Loucy (cell line): ENCODE results near the gene ARHGAP22.

Source experiments
- H2AFZ ChIP-seq: fragments of 200-600 bp; sonication (generic); 2 replicates; pipeline ENCODE4 v1.6.0; 2016; ENCODE audit warnings: antibody characterized with exemption, mild to moderate bottlenecking, low read length, moderate library complexity
- H3F3A ChIP-seq: fragments of 200-600 bp; 2 replicates; pipeline ENCODE4 v1.6.0; 2016; ENCODE audit warnings: antibody characterized with exemption, low read depth, mild to moderate bottlenecking
- H3K27me3 ChIP-seq: fragments of 200-600 bp; sonication (generic); 2 replicates; pipeline ENCODE4 v1.6.1; 2014; ENCODE audit warnings: low read length, mild to moderate bottlenecking; ENCODE audit not compliant: insufficient read depth, poor library complexity, severe bottlenecking
- H3K36me3 ChIP-seq: fragments of 200-600 bp; sonication (generic); 2 replicates; pipeline ENCODE4 v1.6.1; 2016; ENCODE audit warnings: low read length; ENCODE audit not compliant: insufficient read depth
- H3K4me1 ChIP-seq: fragments of 200-600 bp; sonication (generic); 2 replicates; pipeline ENCODE4 v1.5.1; 2014; ENCODE audit warnings: low read length, mild to moderate bottlenecking; ENCODE audit not compliant: insufficient read depth, poor library complexity, severe bottlenecking
- H3K4me2 ChIP-seq: fragments of 200-600 bp; sonication (generic); 2 replicates; pipeline ENCODE4 v1.6.0; 2014; ENCODE audit warnings: antibody characterized with exemption, low read length, low read depth, mild to moderate bottlenecking; ENCODE audit not compliant: poor library complexity, severe bottlenecking
- H3K4me3 ChIP-seq: fragments of 200-600 bp; sonication (generic); 2 replicates; pipeline ENCODE4 v1.5.1; 2014; ENCODE audit warnings: low read length, mild to moderate bottlenecking, mixed read lengths; ENCODE audit not compliant: poor library complexity, severe bottlenecking
- H3K79me2 ChIP-seq: fragments of 200-600 bp; sonication (generic); 2 replicates; pipeline ENCODE4 v1.6.1; 2014; ENCODE audit warnings: low read length; ENCODE audit not compliant: insufficient read depth
- H3K9ac ChIP-seq: fragments of 200-600 bp; sonication (generic); 2 replicates; pipeline ENCODE4 v1.6.0; 2014; ENCODE audit warnings: mild to moderate bottlenecking, low read depth, low read length, moderate library complexity; ENCODE audit not compliant: poor library complexity, severe bottlenecking
- H3K9me2 ChIP-seq: fragments of 200-600 bp; sonication (generic); replicated peaks from 2 replicates; pipeline ENCODE4 v1.6.1; 2016; ENCODE audit warnings: low read depth, low read length, mixed read lengths
- H3K9me3 ChIP-seq: fragments of 200-600 bp; sonication (generic); 2 replicates; pipeline ENCODE4 v1.6.1; 2014; ENCODE audit warnings: mild to moderate bottlenecking, antibody characterized with exemption, low read length, low read depth; ENCODE audit not compliant: insufficient read depth
- H4K20me1 ChIP-seq: fragments of 200-600 bp; sonication (generic); 2 replicates; pipeline ENCODE4 v1.6.0; 2014; ENCODE audit warnings: antibody characterized with exemption, low read length, mild to moderate bottlenecking; ENCODE audit not compliant: insufficient read depth, poor library complexity, severe bottlenecking
- EZH2phosphoT487 ChIP-seq: fragments of 200-600 bp; IDR thresholded peaks from 2 replicates; pipeline ENCODE4 v1.6.1; 2018; ENCODE audit warnings: antibody characterized with exemption, mild to moderate bottlenecking, moderate library complexity, borderline replicate concordance
- TF ChIP-seq, protein P1 (sequence below): fragments of 200-600 bp; sonication (generic); conservative IDR thresholded peaks from 2 replicates; pipeline ENCODE4 v1.5.1; 2014; ENCODE audit warnings: mild to moderate bottlenecking, antibody characterized with exemption, low read length

ARHGAP22 gene

DNA sequence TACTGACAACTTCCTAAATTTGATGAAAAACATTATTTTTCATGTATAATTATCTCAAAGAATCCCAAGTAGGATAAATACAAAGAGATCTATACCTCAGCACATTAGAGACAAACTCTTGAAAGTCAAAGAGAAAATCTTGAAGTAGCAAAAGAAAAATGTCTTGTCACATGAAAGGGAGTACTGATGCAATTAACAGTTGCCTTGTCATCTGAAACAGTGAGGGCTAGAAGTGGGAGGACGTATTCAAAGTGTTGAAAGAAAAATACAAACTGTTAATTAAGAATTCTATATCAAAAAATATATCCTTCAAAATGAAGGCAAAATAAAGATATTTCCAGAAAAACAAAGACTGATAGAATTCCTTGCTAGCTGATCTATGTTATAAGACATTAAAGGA is 35.5 kb upstream of the ARHGAP22 start:
- H3K79me2 ChIP-seq: no peaks in the 10 kb centered on the region
- H3K9me3 ChIP-seq: no peaks in the 10 kb centered on the region
- no peaks in the 10 kb centered on the region for H3K9me2 ChIP-seq
- no peak overlapping the region for H3K4me2 ChIP-seq
- H2AFZ ChIP-seq: no peak overlapping the region
- H3K9ac ChIP-seq: no peak overlapping the region
- TF ChIP-seq, protein P1, sequence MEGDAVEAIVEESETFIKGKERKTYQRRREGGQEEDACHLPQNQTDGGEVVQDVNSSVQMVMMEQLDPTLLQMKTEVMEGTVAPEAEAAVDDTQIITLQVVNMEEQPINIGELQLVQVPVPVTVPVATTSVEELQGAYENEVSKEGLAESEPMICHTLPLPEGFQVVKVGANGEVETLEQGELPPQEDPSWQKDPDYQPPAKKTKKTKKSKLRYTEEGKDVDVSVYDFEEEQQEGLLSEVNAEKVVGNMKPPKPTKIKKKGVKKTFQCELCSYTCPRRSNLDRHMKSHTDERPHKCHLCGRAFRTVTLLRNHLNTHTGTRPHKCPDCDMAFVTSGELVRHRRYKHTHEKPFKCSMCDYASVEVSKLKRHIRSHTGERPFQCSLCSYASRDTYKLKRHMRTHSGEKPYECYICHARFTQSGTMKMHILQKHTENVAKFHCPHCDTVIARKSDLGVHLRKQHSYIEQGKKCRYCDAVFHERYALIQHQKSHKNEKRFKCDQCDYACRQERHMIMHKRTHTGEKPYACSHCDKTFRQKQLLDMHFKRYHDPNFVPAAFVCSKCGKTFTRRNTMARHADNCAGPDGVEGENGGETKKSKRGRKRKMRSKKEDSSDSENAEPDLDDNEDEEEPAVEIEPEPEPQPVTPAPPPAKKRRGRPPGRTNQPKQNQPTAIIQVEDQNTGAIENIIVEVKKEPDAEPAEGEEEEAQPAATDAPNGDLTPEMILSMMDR: no peak
- TF ChIP-seq EZH2phosphoT487: no peak
- H3K27me3 ChIP-seq: no peaks in the 10 kb centered on the region
- H3F3A ChIP-seq: no peaks in the 10 kb centered on the region
- H3K4me3 ChIP-seq: no peak overlapping the region
- H3K36me3 ChIP-seq: no peaks in the 10 kb centered on the region
- H3K4me1 ChIP-seq: peaks cover 21% of the 10 kb centered on the region
- H4K20me1 ChIP-seq: no peaks in the 10 kb centered on the region

DNA sequence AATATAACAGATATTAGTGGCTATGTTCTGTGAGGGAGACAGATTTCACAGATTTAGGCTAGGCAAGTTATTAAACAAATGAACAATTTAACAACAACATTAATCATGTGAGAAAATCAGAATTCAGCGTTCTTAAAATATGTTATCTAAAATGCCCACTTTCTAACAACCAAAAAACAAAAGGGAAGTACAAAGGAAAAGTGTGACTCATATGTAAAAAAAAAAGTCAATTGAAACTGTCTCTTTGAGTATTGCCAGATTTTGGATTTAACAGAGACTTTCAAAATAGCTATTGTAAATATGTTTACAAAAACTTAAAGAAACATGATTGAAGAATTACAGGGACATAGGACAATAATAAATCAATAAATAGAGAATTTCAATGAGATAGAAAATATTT is 34.8 kb upstream of the ARHGAP22 start:
- H3K9me3 ChIP-seq: no peaks in the 10 kb centered on the region
- TF ChIP-seq, protein P1: no peak
- TF ChIP-seq EZH2phosphoT487: no peak
- H3K79me2 ChIP-seq: no peaks in the 10 kb centered on the region
- peaks cover 28% of the 10 kb centered on the region for H3K4me1 ChIP-seq
- H4K20me1 ChIP-seq: no peaks in the 10 kb centered on the region
- no peaks in the 10 kb centered on the region for H3K9me2 ChIP-seq
- H3K27me3 ChIP-seq: no peaks in the 10 kb centered on the region
- no peaks in the 10 kb centered on the region for H3F3A ChIP-seq
- no peaks in the 10 kb centered on the region for H3K36me3 ChIP-seq
- H3K4me3 ChIP-seq: no peak overlapping the region
- no peak overlapping the region for H3K4me2 ChIP-seq
- H3K9ac ChIP-seq: no peak overlapping the region
- no peak overlapping the region for H2AFZ ChIP-seq

DNA sequence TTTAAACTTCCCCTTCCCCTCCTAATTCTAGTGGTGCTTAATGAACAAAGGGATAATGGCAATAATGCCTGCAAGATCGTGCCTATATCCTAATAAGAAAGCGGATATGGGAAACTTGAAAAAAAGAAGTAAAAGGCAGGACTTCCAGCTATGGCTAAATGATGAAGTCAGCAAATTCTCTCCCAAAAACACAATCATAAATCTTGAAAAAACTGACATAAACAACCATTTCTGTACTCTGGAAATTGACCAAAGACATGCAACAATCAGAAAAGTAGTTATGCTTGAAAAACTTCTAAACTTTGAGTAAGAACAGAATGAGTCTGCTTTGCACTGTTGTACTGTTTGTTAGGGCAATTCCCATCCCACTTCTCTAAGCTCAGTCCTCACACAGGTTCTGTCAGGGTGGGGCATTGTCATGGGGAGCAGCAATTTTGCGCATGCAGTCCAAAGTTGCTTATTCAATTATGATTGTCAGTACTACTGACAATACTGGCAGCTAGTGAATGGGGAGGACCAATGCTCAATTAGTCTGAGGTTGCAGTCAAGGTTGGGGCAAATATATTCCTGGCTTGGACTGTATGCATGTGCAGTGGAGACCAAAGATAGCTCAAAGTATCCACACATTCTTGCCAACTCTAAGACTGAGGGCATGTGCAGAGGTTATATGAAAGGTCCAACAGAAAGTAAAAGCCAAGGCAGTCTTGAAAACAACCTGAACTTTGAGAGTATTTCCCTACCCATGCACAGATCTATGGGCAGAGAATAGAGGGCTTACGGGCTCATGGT is 34.1 kb upstream of the ARHGAP22 start:
- Histone ChIP-seq H3K4me3 (no peak overlapping the region), H3K36me3 (no peaks in the 10 kb centered on the region), H2AFZ (no peak overlapping the region), H3K27me3 (no peaks in the 10 kb centered on the region), H3K79me2 (no peaks in the 10 kb centered on the region), H3K4me2 (no peak overlapping the region), H3K9ac (no peak overlapping the region), H3K4me1 (peaks cover 34% of the 10 kb centered on the region), H3K9me3 (no peaks in the 10 kb centered on the region), H4K20me1 (no peaks in the 10 kb centered on the region), H3F3A (no peaks in the 10 kb centered on the region), H3K9me2 (no peaks in the 10 kb centered on the region)
- TF ChIP-seq, protein P1: no peak
- TF ChIP-seq EZH2phosphoT487: no peak
